IgD-negative memory B cell (primary cell): ENCODE measurements around the gene NRG3. TPM values are rescaled to one million over a fixed set of nuclear protein-coding genes. Genes with fewer than 3 reads are reported as not detected.

Source experiments
- H3K27ac Mint-ChIP-seq, 3 donors: one replicate each; pipeline ENCODE4 v1.8.0; 2020 to 2022; ENCODE audit warnings: mild to moderate bottlenecking in 3 of 3, mixed read lengths in 3 of 3, moderate library complexity in 1 of 3
- H3K27me3 Mint-ChIP-seq: one replicate; pipeline ENCODE4 v1.8.0; 2021; ENCODE audit warnings: mixed read lengths
- H3K36me3 Mint-ChIP-seq: one replicate; pipeline ENCODE4 v1.8.0; 2020; ENCODE audit warnings: mild to moderate bottlenecking, mixed read lengths
- H3K4me1 Mint-ChIP-seq, 3 donors: one replicate each; pipeline ENCODE4 v1.8.0; 2020 to 2022; ENCODE audit warnings: mixed read lengths in 3 of 3, mild to moderate bottlenecking in 1 of 3
- H3K4me3 Mint-ChIP-seq, 4 donors: one replicate each; pipeline ENCODE4 v1.8.0; 2020 to 2022; ENCODE audit warnings: mild to moderate bottlenecking in 4 of 4, mixed read lengths in 4 of 4, moderate library complexity in 3 of 4
- H3K9me3 Mint-ChIP-seq, 3 donors: one replicate each; pipeline ENCODE4 v1.8.0; 2020 to 2021; ENCODE audit warnings: mixed read lengths in 3 of 3, mild to moderate bottlenecking in 1 of 3
- polyA plus RNA-seq: library from polyadenylated mRNA; unstranded; fragments of 300-500 nt; fragmentation: Illumina TruSeq; gene quantifications from one replicate; pipeline ENCODE4 v1.2.3, GENCODE V29; 2021

The NRG3 gene
- polyA plus RNA-seq, 1 donor from 2014 or later = not detected

DNA sequence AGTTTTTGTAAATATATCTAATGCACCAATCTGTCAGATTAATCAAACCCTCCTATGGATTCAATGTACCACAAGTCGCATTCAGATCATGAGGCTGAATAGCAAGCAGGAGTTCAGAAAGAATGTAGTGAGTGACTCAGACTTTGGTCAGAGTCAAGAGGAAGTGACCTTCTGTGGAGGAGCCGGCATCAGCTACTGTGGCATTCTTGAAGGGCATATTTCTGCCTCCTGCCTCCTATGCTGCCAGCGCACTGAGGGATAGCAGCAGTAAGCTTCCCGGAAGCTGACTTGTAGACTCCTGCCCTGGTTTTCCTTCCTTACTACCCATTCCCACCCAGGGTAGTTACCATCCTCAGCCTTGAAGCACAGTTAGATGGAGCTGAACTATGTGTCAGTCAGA is 867.5 kb downstream of the NRG3 start:
- Mint-ChIP-seq H3K9me3 (peaks cover 0 to 3% (median 0%) of the 10 kb centered on the region in 3 donors), H3K4me3 (no peak overlapping the region), H3K27me3 (no peaks in the 10 kb centered on the region), H3K4me1 (no peaks in the 10 kb centered on the region), H3K27ac (no peak overlapping the region), H3K36me3 (no peaks in the 10 kb centered on the region)

DNA sequence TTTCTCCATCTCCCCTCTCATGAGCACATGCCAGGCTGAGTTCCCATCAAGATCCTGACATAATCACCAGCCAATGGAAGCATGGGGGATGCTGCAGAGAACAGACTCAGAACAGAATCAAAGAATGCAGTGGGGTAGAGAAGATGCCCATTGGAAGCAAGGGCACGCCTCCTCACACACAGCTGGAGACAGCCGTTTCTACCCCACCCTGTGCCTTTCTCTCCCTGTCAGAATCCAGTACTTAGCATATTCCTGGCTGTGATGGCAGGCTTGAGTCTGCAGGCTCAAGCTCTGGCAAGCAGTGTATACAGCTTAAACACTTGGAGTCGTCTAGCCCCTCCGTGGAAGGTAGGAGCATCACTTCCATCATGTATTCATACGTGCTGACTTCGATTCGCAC is 867.9 kb downstream of the NRG3 start:
- H3K36me3 Mint-ChIP-seq = no peaks in the 10 kb centered on the region
- H3K9me3 Mint-ChIP-seq = peaks cover 0 to 3% (median 0%) of the 10 kb centered on the region in 3 donors
- H3K27me3 Mint-ChIP-seq = no peaks in the 10 kb centered on the region
- H3K4me1 Mint-ChIP-seq = no peaks in the 10 kb centered on the region
- no peak overlapping the region for H3K4me3 Mint-ChIP-seq
- H3K27ac Mint-ChIP-seq = no peak overlapping the region

DNA sequence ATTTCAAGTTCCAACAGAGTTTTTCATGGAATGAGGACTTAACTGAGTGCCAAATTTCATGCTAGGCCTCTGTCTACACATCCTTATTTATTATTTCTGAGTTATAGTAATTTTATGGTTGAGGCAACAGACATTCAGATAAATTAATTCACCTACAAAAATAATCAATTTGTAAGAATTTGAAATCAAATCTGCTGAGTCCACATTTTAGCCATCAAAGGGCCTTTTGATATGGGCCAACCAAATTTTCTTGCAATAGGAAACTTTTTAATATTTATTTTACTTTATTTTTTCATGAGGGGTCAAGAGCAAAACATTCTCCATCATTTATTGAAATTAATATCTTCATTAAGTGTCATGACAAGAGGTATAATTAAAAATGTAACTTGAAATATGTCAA is 875.5 kb downstream of the NRG3 start:
- Mint-ChIP-seq H3K36me3 (no peaks in the 10 kb centered on the region), H3K4me3 (no peak overlapping the region), H3K27me3 (no peaks in the 10 kb centered on the region), H3K9me3 (peaks cover 1 to 10% (median 5%) of the 10 kb centered on the region in 3 donors), H3K4me1 (no peaks in the 10 kb centered on the region), H3K27ac (no peak overlapping the region)

DNA sequence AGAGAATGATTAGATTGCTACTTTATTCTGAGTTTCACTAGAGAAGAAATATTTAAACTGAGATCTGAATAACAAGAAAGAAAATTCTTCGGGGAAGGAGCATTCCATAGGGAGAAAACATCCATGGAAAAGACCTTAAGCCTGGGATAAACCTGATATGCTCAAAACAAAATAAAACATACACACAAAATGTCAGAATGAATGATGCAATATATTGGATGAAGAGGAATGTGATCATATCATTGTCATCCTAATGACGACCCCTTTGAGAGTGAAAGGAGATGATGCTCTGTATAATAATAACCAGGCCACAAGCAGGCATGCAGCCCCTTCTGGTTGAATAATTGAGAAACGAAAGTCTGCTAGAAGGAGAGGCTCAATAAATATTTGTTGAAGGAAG is 882.4 kb downstream of the NRG3 start:
- Mint-ChIP-seq H3K4me1 (no peaks in the 10 kb centered on the region), H3K27me3 (no peaks in the 10 kb centered on the region), H3K36me3 (no peaks in the 10 kb centered on the region), H3K9me3 (peaks cover 0 to 5% (median 5%) of the 10 kb centered on the region in 3 donors), H3K4me3 (no peak overlapping the region), H3K27ac (no peak overlapping the region)

DNA sequence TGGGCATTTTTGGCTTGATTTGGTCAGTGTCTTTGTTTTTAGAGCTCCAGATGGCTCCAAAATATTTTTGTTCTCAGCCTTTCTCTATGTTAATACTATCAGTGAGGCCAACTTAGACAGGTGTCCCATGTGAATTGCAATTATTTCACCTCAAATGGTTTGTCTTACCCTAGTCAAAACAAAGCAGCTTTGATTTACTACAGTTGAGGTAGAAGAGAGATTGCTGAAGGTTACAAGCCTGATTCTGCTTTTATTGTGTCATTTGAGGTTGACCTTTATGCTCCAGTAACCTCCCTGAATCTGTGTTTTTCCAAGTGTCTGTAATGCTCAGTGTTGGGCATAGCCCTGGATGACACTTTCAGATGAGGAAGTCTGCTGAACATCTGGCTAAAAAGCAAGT is 882.9 kb downstream of the NRG3 start:
- H3K27ac Mint-ChIP-seq = no peak overlapping the region
- no peaks in the 10 kb centered on the region for H3K36me3 Mint-ChIP-seq
- no peaks in the 10 kb centered on the region for H3K27me3 Mint-ChIP-seq
- peaks cover 0 to 5% (median 5%) of the 10 kb centered on the region in 3 donors for H3K9me3 Mint-ChIP-seq
- H3K4me1 Mint-ChIP-seq = no peaks in the 10 kb centered on the region
- no peak overlapping the region for H3K4me3 Mint-ChIP-seq

DNA sequence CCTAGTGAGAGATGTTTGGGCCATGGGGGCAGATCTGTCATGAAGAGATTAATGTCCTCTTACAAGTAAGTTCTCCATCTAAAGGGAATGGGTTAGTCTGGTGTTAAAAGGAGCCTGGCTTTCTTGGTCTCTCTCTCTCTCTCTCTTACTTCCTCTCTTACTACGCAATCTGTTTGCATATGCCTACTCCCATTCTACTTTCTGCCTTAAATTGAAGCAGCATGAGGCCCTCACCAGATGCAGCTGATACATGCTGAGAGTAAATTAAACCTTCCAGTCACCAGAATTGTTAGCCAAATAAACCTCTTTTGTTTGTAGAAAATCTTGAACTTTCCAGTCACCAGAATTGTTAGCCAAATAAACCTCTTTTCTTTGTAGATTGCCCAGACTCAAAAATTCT is 884.1 kb downstream of the NRG3 start:
- no peaks in the 10 kb centered on the region for H3K27me3 Mint-ChIP-seq
- no peaks in the 10 kb centered on the region for H3K4me1 Mint-ChIP-seq
- no peaks in the 10 kb centered on the region for H3K36me3 Mint-ChIP-seq
- no peak overlapping the region for H3K27ac Mint-ChIP-seq
- no peak overlapping the region for H3K4me3 Mint-ChIP-seq
- peaks cover 0 to 5% (median 5%) of the 10 kb centered on the region in 3 donors for H3K9me3 Mint-ChIP-seq

DNA sequence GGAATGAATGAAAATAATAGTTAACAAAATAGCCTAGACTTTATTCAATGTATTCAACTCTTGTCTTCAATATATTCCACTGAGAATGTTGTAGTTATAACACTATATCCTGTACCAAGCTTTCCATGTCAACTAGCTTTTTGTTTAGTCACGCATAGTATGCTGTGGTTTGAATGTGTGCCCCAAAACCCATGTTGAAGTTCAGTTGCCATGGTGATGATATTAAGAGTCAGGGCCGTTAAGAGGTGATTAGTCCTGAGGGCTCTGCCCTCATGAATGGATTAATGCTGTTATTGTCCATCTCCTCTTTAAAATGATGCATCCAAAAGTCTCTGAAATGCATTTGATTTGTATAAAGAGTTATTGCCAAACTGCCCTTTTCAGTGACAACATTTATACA is 887.6 kb downstream of the NRG3 start:
- Mint-ChIP-seq H3K4me1 (no peaks in the 10 kb centered on the region), H3K9me3 (no peaks in the 10 kb centered on the region), H3K27ac (no peak overlapping the region), H3K4me3 (no peak overlapping the region), H3K36me3 (no peaks in the 10 kb centered on the region), H3K27me3 (no peaks in the 10 kb centered on the region)

DNA sequence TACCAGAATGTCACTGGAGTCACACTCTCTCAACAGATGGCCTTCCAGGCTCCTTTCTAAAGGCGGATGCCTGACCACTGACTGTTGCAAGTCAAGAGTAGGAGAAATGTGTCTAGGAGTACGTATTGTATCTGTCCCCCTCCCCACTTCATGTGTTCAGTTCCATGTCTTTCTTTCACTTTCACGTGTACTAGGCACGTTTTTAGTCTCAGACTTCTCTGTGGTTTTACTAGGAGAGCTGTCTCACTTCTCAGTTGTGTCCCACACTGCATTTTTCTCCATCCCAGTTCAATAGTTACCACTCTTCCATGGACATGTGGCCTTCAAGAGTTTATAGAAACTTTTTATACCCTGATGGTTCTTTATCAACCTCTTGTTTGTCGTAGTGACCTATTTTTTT is 893.0 kb downstream of the NRG3 start:
- no peaks in the 10 kb centered on the region for H3K4me1 Mint-ChIP-seq
- H3K36me3 Mint-ChIP-seq = no peaks in the 10 kb centered on the region
- H3K9me3 Mint-ChIP-seq = peaks cover 2 to 5% (median 4%) of the 10 kb centered on the region in 3 donors
- H3K4me3 Mint-ChIP-seq = no peak overlapping the region
- no peaks in the 10 kb centered on the region for H3K27me3 Mint-ChIP-seq
- no peak overlapping the region for H3K27ac Mint-ChIP-seq

DNA sequence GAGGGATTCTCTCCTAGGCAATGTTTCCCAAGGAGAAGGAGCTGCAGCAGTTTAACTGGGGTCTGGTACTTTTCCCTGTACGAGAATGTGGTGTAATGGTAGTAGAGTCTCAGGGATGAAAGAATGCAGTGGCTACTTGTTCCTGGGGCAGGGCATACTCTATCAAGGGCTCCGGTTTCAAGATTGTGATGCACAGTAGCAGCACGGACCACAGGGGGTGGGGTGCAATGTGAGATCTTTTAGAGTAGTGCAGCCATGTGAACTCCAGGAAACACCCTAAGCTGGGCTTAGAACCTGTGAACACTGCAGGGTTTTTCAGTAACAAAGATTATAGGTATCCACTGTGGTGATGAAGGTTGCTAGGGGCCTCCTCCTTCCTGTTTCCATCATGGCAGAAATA is 903.9 kb downstream of the NRG3 start:
- no peaks in the 10 kb centered on the region for H3K4me1 Mint-ChIP-seq
- H3K27ac Mint-ChIP-seq = no peak overlapping the region

DNA sequence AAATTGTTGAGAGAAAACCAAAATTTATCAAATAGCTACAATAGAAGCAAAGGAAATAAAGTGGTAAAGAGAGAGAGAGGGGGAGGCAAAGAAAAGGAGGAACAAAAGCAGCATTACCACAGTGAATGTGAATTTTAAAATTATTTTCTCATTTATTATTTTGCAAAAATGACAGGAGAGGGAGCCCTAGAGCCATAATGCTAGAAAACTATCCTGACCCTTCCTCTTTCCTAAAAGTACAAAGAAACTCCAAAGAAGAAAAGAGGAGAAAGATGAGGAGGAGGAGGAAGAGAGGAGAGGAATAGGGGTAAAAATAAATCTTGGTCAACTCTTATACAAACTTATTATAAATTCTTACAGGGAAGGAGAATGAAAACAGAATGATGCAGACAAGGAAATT is 921.5 kb downstream of the NRG3 start:
- H3K27me3 Mint-ChIP-seq = peaks cover 3% of the 10 kb centered on the region
- no peak overlapping the region for H3K27ac Mint-ChIP-seq
- no peaks in the 10 kb centered on the region for H3K4me1 Mint-ChIP-seq
- no peaks in the 10 kb centered on the region for H3K36me3 Mint-ChIP-seq
- no peak overlapping the region for H3K4me3 Mint-ChIP-seq
- peaks cover 0 to 8% (median under 1%) of the 10 kb centered on the region in 3 donors for H3K9me3 Mint-ChIP-seq

More for the DNA sequence above, 903.9 kb downstream of the NRG3 start:
- H3K36me3 Mint-ChIP-seq = no peaks in the 10 kb centered on the region
- no peaks in the 10 kb centered on the region for H3K27me3 Mint-ChIP-seq
- H3K4me3 Mint-ChIP-seq = no peak overlapping the region
- H3K9me3 Mint-ChIP-seq = peaks cover 0 to 17% (median 14%) of the 10 kb centered on the region in 3 donors

DNA sequence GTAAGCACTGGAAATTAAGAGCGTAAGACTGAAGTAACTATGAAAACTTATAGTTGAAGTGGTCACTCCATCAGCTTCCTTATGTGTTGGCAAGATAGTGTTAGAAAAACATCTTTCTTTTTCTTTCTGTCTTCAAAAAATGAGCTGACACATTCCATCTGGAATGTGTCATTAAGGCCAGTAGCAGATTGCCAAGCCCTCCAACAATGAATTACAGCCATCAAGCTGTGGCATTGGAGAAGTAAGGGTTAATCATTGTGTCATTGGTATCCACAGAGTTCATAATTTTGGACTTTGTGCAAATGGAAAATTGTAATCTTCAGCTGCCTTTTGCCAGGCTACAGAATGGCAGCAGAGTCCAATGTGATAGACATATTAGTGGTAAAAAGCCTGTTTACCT is 926.3 kb downstream of the NRG3 start:
- H3K9me3 Mint-ChIP-seq = peaks cover 0 to 11% (median 0%) of the 10 kb centered on the region in 3 donors
- H3K27me3 Mint-ChIP-seq = no peaks in the 10 kb centered on the region
- H3K4me3 Mint-ChIP-seq = no peak overlapping the region
- no peaks in the 10 kb centered on the region for H3K36me3 Mint-ChIP-seq
- no peak overlapping the region for H3K27ac Mint-ChIP-seq
- H3K4me1 Mint-ChIP-seq = no peaks in the 10 kb centered on the region

DNA sequence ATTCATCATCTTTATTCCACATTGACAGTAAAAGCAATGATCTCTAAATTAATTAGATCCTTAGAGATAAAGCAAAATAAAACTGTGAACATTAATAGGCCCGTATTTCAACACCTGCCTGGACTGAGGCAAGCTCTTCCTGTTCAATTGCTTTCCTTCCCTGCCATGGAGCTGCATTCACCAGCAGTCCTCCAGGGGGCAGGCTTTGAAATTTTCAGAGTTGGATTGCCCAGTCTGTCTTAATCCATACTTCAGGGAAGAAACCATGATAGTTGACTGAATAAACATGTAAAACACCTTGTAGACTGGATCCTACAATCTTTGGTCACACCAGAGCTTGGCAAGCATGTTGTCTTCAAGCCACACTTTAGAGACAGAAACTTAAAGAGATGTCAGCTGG is 936.6 kb downstream of the NRG3 start:
- no peak overlapping the region for H3K4me3 Mint-ChIP-seq
- H3K36me3 Mint-ChIP-seq = no peaks in the 10 kb centered on the region
- H3K9me3 Mint-ChIP-seq = peaks cover 0 to 5% (median 0%) of the 10 kb centered on the region in 3 donors
- no peaks in the 10 kb centered on the region for H3K4me1 Mint-ChIP-seq
- no peaks in the 10 kb centered on the region for H3K27me3 Mint-ChIP-seq
- H3K27ac Mint-ChIP-seq = no peak overlapping the region

DNA sequence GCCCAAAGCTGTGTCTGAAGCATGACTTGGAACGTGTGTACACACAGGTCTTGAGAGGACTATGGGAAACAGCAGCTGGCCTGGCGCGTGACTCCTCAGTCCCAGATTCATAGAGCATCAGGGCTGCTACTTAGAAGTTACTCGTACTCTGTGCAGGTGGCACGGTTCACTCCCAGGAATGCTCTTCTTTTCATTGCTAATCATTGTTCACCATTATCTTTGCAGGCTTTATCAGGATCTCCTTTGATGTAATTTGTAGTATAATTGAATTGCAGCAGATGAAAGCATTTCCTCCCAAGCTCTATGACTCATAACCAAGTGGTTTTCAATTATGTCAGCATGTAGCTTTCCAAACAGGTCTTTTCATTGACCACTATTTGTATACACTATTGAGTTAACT is 938.9 kb downstream of the NRG3 start:
- Mint-ChIP-seq H3K27me3 (no peaks in the 10 kb centered on the region), H3K27ac (no peak overlapping the region), H3K4me3 (no peak overlapping the region), H3K36me3 (no peaks in the 10 kb centered on the region), H3K9me3 (peaks cover 2 to 3% (median 3%) of the 10 kb centered on the region in 3 donors), H3K4me1 (no peaks in the 10 kb centered on the region)

DNA sequence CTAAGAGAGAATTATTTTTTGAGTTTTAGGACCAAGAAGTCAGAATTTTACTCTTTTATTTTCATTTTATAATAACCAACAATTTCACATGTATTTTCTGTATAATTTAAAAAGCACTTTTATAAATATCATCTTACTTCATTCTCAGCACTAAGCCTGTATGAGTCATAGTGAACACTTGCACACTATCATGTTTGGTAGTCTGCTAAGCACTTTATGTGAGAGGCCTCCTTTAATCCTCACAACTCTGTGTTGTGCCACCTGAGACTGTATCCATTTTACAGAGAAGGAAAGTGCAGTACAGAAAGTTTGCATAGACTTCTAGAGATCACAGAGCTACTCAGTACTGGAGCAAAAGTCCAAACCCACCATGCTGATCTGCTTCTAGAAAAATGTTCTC is 939.6 kb downstream of the NRG3 start:
- Mint-ChIP-seq H3K36me3 (no peaks in the 10 kb centered on the region), H3K4me3 (no peak overlapping the region), H3K9me3 (peaks cover 2 to 3% (median 2%) of the 10 kb centered on the region in 3 donors), H3K27ac (no peak overlapping the region), H3K4me1 (no peaks in the 10 kb centered on the region), H3K27me3 (no peaks in the 10 kb centered on the region)

DNA sequence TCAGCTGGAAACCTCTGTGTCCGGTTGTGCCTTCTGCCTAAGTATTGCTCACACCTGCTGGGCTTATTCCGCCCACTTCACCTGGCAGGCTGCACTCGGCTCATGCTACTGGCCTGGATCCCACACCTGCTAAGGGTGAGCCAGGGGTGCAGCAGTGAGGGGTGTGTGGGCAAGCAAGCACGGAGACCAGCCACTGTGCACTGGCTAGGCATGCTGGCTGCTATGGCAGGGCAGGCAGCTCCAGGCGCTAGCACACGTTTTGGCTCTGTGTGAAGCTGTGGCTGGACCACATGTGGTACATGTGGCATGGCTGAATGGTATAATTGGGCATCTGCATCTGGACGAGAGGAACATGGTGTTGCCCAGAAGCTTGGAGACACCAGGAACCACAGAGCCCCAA is 940.7 kb downstream of the NRG3 start:
- Mint-ChIP-seq H3K36me3 (no peaks in the 10 kb centered on the region), H3K27ac (no peak overlapping the region), H3K4me3 (no peak overlapping the region), H3K4me1 (no peaks in the 10 kb centered on the region), H3K9me3 (peaks cover 2 to 3% (median 2%) of the 10 kb centered on the region in 3 donors), H3K27me3 (no peaks in the 10 kb centered on the region)

DNA sequence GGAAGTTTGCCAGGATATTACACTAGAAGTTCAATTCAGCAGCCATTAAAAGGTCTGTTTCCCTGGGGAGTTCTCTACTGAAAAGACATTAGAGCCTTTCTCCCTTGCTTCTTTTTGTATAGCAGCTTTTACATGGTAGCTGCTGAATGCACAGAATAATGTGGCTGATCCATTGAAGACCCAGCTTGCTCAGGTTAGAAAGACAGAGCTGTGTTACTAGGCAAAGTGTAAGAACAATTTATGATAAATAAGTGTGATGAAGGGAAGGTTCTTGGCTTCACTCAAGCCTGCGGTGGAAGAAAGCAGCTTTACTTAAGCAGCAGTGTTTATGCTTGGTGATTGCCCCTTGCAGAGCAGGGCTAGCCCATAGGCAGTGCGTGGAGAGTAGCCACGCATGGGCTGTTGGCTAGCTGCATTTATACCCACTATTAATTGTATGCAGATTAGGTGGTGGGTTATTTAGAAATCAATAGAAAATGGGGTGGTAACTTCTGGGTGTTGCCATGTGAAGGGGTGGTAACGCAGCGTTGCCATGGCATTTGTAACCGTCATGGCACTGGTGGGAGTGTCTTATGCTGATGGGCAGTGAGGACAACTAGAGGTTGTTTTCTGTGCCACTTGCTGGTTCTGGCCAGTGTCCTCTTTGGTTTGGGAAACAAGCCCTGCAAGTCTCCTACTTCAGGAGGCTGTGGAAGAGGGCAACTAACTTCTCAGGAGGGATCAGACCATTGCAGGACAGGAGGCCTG is 942.9 kb downstream of the NRG3 start:
- no peaks in the 10 kb centered on the region for H3K27me3 Mint-ChIP-seq
- H3K9me3 Mint-ChIP-seq = peaks cover 0 to 3% (median 2%) of the 10 kb centered on the region in 3 donors
- peaks cover 0 to 2% (median 0%) of the 10 kb centered on the region in 3 donors for H3K4me1 Mint-ChIP-seq
- H3K27ac Mint-ChIP-seq = no peak overlapping the region
- H3K36me3 Mint-ChIP-seq = no peaks in the 10 kb centered on the region
- H3K4me3 Mint-ChIP-seq = no peak overlapping the region
